Fibroblast of pulmonary artery (primary cell): ENCODE measurements around the gene WT1.

Experiments used
- DNase-seq: peaks from one replicate; pipeline ENCODE4 v3.0.0-alpha.2; 2010; ENCODE audit warnings: low read depth
- H3K4me3 ChIP-seq: replicated peaks from 2 replicates; pipeline ENCODE4 v1.5.1; 2011; ENCODE audit warnings: low read depth, mild to moderate bottlenecking, control low read depth, low read length, moderate library complexity
- CTCF ChIP-seq: IDR thresholded peaks from 2 replicates; pipeline ENCODE4 v1.5.1; 2011; ENCODE audit warnings: mild to moderate bottlenecking, control low read depth, low read length, inconsistent platforms; ENCODE audit errors: missing control alignments

WT1 gene

GRCh38 chr11:32414925-32415324, 20.4 kb downstream of the WT1 start:
- no peak for TF ChIP-seq CTCF
- DNase-seq, result no peak
- H3K4me3 ChIP-seq, result no peak overlapping the region

DNA sequence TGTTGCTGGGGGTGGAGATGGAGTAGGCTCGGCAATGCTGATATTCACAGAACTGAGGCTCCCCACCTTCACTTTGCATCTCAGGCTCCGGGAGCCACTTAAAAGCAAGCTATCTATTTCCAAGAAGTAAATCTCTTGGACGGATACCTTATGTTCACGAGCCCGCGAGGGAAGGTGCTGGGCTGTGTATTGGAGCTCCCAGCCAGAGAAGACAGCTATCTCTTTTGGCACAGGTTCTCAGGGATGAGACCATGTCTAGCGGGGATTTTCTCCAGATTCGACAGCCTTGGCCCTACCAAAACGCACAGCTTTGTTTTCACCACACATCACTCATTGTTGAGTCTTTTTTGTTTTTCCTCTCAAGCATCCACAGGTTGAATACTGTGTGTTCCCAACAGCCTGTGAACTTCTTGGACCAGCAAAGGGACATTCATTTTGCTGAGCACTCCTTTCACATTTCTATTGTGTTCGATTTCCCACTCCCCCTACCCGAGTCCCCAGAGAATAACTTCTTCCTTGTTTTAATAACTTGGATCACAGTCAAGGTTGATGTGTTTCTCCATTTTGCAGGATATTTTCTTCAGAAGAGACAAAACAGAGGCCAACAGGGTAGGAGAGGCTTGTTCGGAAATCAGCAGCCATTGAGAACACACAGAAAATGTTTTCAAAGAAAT, 23.3 kb downstream of the WT1 start:
- no peak overlapping the region for H3K4me3 ChIP-seq
- no peak for TF ChIP-seq CTCF
- DNase-seq, result no peak

GRCh38 chr11:32405592-32405991, 29.7 kb downstream of the WT1 start:
- no peak for TF ChIP-seq CTCF
- no peak overlapping the region for H3K4me3 ChIP-seq
- no peak for DNase-seq

DNA sequence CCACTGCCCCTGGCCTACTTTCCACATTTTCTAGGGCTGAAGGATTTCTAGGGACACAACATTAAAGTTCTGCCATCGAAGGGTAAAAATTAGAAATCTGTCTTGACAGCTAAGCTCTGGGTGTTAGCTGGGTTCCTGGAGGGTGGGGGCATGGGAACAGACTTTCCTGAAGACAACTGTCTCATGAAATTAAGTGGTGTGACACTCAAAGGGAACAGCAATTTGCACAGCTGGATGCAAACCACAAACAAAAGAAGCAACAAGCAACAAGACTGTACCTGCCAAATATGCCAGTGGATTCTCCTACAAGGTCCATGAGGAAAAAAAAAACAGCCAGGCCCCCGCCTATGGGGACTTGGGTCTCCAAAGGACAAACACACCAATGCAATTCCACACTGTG, 32.5 kb downstream of the WT1 start:
- H3K4me3 ChIP-seq, result no peak overlapping the region
- no peak for DNase-seq
- no peak for TF ChIP-seq CTCF

GRCh38 chr11:32400670-32401369, 34.5 kb downstream of the WT1 start:
- TF ChIP-seq CTCF, result no peak
- peak; percentile 78 for DNase-seq
- no peak overlapping the region for H3K4me3 ChIP-seq

DNA sequence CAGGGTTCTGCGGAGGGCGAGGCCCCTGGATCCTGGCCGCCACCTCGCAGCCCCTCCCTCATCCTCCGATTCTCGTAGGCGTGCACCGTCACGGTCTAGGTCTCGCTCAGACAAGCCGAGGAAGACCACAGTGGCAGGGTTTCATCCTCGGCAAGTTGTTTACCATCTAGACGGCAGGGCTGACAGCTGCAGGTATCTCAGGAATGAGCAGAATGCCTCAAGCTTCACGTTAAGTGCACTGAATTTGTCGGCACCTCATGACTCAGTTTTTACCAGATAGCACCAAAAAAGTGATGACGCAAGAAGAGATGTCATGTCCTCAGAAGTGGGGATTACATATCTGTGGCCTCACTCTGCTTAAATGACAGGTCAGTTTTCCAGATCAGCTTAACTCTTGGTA, 35.1 kb downstream of the WT1 start:
- H3K4me3 ChIP-seq, result no peak overlapping the region
- no peak for TF ChIP-seq CTCF
- DNase-seq, result peak; percentile 93

- no peak for TF ChIP-seq CTCF
- DNase-seq, result peak; percentile 71
- no peak overlapping the region for H3K4me3 ChIP-seq
Observed at GRCh38 chr11:32396991-32397390, 38.3 kb downstream of the WT1 start.
